ENCODE measurements around the gene ART4. TPM values are rescaled to one million over a fixed set of nuclear protein-coding genes. Genes with fewer than 3 reads are reported as not detected.

The ART4 gene
- total and polyA plus RNA-seq, 2 donors (not counting 3 experiments of a cell fraction or from before 2014, with no cell fraction given), result 12.5 to 54.7 TPM

DNA sequence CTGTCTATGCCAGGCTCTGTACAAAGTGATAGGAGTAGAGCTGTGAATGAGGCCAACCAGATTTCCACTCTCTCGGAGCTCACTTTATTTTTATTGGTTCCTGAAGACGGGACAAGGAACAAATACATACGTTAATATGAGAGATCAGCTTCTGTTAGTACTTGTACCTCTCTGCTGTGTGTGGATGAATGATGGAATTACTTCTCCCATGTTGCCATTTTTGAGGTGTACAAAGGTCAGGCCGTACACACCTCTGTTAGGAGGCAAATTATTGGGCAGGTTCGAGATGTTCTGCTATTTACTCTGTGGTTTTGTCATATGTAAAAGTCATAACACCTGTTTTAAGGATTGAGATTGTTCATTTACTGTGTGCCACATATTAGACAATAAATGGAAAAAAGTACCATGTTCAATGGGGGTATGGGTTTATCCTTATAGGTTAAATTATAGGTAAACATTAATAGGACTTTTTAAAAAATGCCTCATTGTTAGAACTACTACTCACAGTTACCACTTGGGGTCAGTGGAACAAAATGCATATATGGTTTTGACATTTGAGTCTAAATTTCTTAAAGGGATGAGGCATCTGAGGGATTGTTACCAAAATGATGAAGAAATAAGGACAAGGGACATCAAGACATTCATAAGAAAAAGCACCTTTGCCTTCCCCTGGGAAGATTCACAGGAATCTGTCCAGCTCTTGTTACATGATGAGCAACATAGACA lies 66.9 kb downstream of the ART4 start:
- FAIRE-seq (no peak), DNase-seq (ENCODE audit: low read depth, low spot score) (no peak)
- H3K27me3 ChIP-seq (ENCODE audit: control insufficient read depth in 2 of 2, insufficient read depth in 2 of 2, low read length in 2 of 2), result no peaks in the 10 kb centered on the region
- H3K9ac ChIP-seq (replicated peaks; ENCODE audit: extremely low read depth, insufficient read depth, low read length), result no peak overlapping the region
- H3K4me3 ChIP-seq (replicated peaks in 1 of 3; ENCODE audit: insufficient read depth in 1 of 3, low read depth in 1 of 3, low read length in 3 of 3), result peak overlapping the region in 1 of 3 experiments; percentile 56
- TF ChIP-seq EZH2 (IDR thresholded peaks at IDR 0.05; ENCODE audit: borderline replicate concordance, low read depth, low read length, severe bottlenecking) (no peak), POLR2A (IDR thresholded peaks at IDR 0.05; ENCODE audit: low read depth, low read length) (no peak), MYC (IDR thresholded peaks at IDR 0.05; ENCODE audit: low read depth, low read length) (no peak), GATA2 (IDR thresholded peaks at IDR 0.05; ENCODE audit: insufficient read depth, insufficient read length, low read depth, low read length) (no peak), JUN (IDR thresholded peaks at IDR 0.05; ENCODE audit: borderline replicate concordance, insufficient read depth, insufficient read length, low read depth) (no peak), FOS (IDR thresholded peaks at IDR 0.05; ENCODE audit: borderline replicate concordance, insufficient read depth, low read length) (no peak), POLR2AphosphoS5 (IDR thresholded peaks at IDR 0.05; ENCODE audit: insufficient read depth, low read depth, low read length) (no peak)
- TF ChIP-seq, protein P1, sequence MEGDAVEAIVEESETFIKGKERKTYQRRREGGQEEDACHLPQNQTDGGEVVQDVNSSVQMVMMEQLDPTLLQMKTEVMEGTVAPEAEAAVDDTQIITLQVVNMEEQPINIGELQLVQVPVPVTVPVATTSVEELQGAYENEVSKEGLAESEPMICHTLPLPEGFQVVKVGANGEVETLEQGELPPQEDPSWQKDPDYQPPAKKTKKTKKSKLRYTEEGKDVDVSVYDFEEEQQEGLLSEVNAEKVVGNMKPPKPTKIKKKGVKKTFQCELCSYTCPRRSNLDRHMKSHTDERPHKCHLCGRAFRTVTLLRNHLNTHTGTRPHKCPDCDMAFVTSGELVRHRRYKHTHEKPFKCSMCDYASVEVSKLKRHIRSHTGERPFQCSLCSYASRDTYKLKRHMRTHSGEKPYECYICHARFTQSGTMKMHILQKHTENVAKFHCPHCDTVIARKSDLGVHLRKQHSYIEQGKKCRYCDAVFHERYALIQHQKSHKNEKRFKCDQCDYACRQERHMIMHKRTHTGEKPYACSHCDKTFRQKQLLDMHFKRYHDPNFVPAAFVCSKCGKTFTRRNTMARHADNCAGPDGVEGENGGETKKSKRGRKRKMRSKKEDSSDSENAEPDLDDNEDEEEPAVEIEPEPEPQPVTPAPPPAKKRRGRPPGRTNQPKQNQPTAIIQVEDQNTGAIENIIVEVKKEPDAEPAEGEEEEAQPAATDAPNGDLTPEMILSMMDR (IDR thresholded peaks at IDR 0.05; ENCODE audit: extremely low read depth in 1 of 2, insufficient read depth in 1 of 2, low read depth in 1 of 2, low read length in 2 of 2), result no peak
- TF ChIP-seq, protein P2, sequence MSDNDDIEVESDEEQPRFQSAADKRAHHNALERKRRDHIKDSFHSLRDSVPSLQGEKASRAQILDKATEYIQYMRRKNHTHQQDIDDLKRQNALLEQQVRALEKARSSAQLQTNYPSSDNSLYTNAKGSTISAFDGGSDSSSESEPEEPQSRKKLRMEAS (IDR thresholded peaks at IDR 0.05; ENCODE audit: insufficient read depth, insufficient read length), result no peak
- H3K4me1 ChIP-seq (ENCODE audit: control insufficient read depth, extremely low read depth, insufficient read depth, low read length), result peaks cover 18% of the 10 kb centered on the region
- H3K36me3 ChIP-seq (ENCODE audit: control insufficient read depth in 2 of 2, extremely low read depth in 1 of 2, insufficient read depth in 2 of 2, low read length in 2 of 2), result no peaks in the 10 kb centered on the region
- dilution Hi-C loops (cut with MboI; ENCODE audit: extremely low pct_ligation_motif_present, low sequenced_read_pairs), result no loop called here
- H3K27ac ChIP-seq (ENCODE audit: insufficient read depth, low read depth, low read length), result no peak overlapping the region
- intact Hi-C loops (cut with micrococcal nuclease), result no loop called here
- no peak overlapping the region for H2AFZ ChIP-seq (ENCODE audit: low read depth, low read length)
- H4K20me1 ChIP-seq (replicated peaks; ENCODE audit: control insufficient read depth, extremely low read depth, insufficient read depth, low read length), result no peaks in the 10 kb centered on the region
- no TSS peak for BruUV-seq (replicated peaks)
- ChIA-PET CTCF (interaction anchor here (0.7 to 2.2 kb wide), 9 partner anchors 20 to 445 kb away, joined by 3 to 7 read pairs (median 4); partner anchors contain the start of genes C12orf60, RERG and WBP11), POLR2A (no interaction called here)
- peaks cover 19% of the 10 kb centered on the region for H3K79me2 ChIP-seq (ENCODE audit: control insufficient read depth, insufficient read depth, low read length)
- H3K9me3 ChIP-seq (replicated peaks; ENCODE audit: control insufficient read depth, insufficient read depth, low read length), result no peaks in the 10 kb centered on the region
- H3K9me1 ChIP-seq (replicated peaks; ENCODE audit: control insufficient read depth, extremely low read depth, insufficient read depth, low read length), result no peaks in the 10 kb centered on the region
- peak overlapping the region; percentile 79 for H3K4me2 ChIP-seq (ENCODE audit: insufficient read depth, low read length)
